Frontal cortex (tissue), 4 donors: ENCODE data around the gene COMT. TPM values are rescaled to one million over a fixed set of nuclear protein-coding genes. Genes with fewer than 3 reads are reported as not detected.
"Not testable (repeated sequence)": the region's sequence is repeated elsewhere in the genome, so short reads cannot be mapped to it uniquely, and the experiment has no call there.

Experiments used
- DNase-seq, 2 donors: peaks; one replicate each; pipeline ENCODE4 v3.0.0; 2012; ENCODE audit warnings: low spot score in 2 of 2
- FAIRE-seq: peaks from 2 replicates; lab custom pipeline; 2012; peaks lifted over from hg19 to GRCh38; lab: Jason Lieb, UNC
- total RNA-seq: library from RNA; depleted of rRNA; stranded (reverse); fragments of >200 nt; gene quantifications from one replicate; pipeline ENCODE4 v1.2.3, GENCODE V29; 2014
- donor health status: control.
- donor health status: control.
- donor health status: control.

Gene COMT
- total RNA-seq, 1 donor from 2014 or later, result 26.5 TPM

GRCh38 chr22:19926028-19926427 lies 15.5 kb upstream of the COMT start:
- not testable (repeated sequence) for FAIRE-seq, DNase-seq

GRCh38 chr22:19927696-19928095 lies 13.9 kb upstream of the COMT start:
- FAIRE-seq (no peak), DNase-seq (no peak)

GRCh38 chr22:19928207-19928606 lies 13.4 kb upstream of the COMT start:
- FAIRE-seq (no peak), DNase-seq (no peak)

GRCh38 chr22:19929586-19930550 lies 11.7 kb upstream of the COMT start:
- DNase-seq (no peak), FAIRE-seq (no peak)

GRCh38 chr22:19930551-19931486 lies 10.8 kb upstream of the COMT start:
- no peak for FAIRE-seq
- no peak for DNase-seq

- no peak for DNase-seq
- FAIRE-seq, result no peak
Observed at GRCh38 chr22:19931514-19931913, 10.1 kb upstream of the COMT start.

GRCh38 chr22:19932367-19933206 lies 9.0 kb upstream of the COMT start:
- no peak for FAIRE-seq

GRCh38 chr22:19933341-19934241 lies 8.0 kb upstream of the COMT start:
- DNase-seq (no peak), FAIRE-seq (no peak)

More at GRCh38 chr22:19932367-19933206, 9.0 kb upstream of the COMT start:
- no peak for DNase-seq

GRCh38 chr22:19935123-19935718 lies 6.4 kb upstream of the COMT start:
- not testable (repeated sequence) for FAIRE-seq, DNase-seq

- no peak for FAIRE-seq
- DNase-seq, result no peak
Observed at GRCh38 chr22:19936513-19936912, 5.1 kb upstream of the COMT start.

GRCh38 chr22:19937616-19938473 lies 3.7 kb upstream of the COMT start:
- DNase-seq (no peak), FAIRE-seq (no peak)

GRCh38 chr22:19940536-19941364 lies 822 bp upstream of the COMT start:
- no peak for DNase-seq
- FAIRE-seq, result no peak

- no peak for FAIRE-seq
- DNase-seq, result peak in 1 of 2 donors; percentile 71
Observed at GRCh38 chr22:19942157-19943081, 847 bp downstream of the COMT start.

GRCh38 chr22:19943082-19944026 lies 1.8 kb downstream of the COMT start:
- FAIRE-seq (no peak), DNase-seq (peak in 1 of 2 donors; percentile 18)
